GM13977 (cell line): Measurements from ENCODE around the gene NTSR1.

ENCODE experiments used
- DNase-seq: peaks from one replicate; pipeline ENCODE4 v3.0.0; 2012; ENCODE audit warnings: low spot score
- CTCF ChIP-seq: IDR thresholded peaks from 2 replicates; pipeline ENCODE4 v1.5.1; 2012; ENCODE audit warnings: mild to moderate bottlenecking, control low read depth; ENCODE audit not compliant: insufficient read depth; ENCODE audit errors: extremely low read depth, missing control alignments
- in situ Hi-C: fragments of 300-500 bp; cut with MboI; formaldehyde crosslinking; loops from one replicate; pipeline ENCODE4 v1.12.0; 2022; ENCODE audit warnings: low sequenced_read_pairs, low pct_unique_long_range_greater_than_20kb, mixed read lengths, inconsistent platforms; ENCODE audit not compliant: unreplicated experiment

Gene NTSR1

DNA sequence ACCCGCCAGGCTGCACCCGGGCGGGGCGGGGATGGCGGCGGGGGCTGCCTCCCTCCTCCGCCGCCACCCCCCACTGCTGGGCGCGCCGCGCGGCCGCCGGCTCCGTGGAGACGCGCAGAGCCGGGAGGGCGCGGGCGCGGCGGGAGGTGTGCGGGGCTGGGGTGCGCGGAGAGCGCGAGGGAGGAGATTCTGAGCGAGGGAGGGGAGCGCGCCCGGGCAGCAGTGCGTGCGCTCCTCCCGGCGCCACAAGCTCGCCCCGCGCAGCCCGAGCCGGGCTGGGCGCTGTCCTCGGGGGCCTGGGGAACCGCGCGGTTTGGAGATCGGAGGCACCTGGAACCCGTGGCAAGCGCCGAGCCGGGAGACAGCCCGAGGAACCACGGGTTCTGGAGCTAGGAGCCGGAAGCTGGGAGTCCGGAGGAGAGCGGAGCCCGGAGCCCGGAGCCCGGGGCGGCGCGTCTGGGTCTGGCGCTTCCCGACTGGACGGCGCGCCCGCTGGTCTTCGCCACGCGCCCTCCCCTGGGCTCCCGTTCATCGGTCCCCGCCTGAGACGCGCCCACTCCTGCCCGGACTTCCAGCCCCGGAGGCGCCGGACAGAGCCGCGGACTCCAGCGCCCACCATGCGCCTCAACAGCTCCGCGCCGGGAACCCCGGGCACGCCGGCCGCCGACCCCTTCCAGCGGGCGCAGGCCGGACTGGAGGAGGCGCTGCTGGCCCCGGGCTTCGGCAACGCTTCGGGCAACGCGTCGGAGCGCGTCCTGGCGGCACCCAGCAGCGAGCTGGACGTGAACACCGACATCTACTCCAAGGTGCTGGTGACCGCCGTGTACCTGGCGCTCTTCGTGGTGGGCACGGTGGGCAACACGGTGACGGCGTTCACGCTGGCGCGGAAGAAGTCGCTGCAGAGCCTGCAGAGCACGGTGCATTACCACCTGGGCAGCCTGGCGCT is at the start of gene NTSR1:
NTSR1 (plus strand) TSS at position 246 of the 946 bp plus-strand sequence; CDS start at position 618, 372 bp downstream.
- TF ChIP-seq CTCF = no peak
- DNase-seq = no peak
- in situ Hi-C loops = no loop called here

DNA sequence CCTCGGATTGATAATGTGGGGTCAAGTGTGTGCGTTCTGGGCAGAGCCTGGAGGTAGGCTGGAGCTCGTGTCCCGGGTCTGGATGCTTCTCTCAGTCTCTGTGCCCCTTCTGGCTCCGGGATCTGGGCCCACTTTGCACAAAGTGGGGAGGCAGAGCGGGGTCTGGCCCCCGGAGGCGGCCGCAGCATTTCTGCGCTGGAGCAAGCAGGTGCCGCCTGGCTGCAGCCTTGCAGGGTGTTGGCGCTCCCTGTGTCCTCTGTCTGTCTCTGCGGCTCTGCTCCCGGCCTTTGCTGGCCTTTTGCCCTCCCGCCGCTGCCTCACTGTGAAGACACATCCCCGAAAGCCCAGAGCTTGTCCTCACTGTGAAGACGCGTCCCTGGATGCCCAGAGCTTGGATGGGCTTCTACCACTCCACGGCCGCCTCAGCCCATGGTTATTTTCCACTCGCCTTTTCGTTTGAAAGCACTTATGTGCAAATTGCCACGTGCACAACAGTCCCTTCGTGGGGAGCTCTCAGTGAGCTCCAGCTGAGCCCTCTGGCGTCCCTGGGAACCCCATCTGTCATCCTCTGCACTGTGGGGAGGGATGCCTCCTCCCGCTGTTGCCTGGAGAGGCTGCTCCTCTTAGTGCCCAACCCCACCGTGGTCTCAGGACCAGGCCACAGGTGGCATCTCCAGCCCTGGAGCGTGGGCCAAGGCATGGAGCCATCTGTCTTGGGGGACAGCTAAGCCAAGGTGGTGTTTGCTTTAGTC is 49.0 kb upstream of the NTSR1 start:
- no peak for TF ChIP-seq CTCF
- in situ Hi-C loops = no loop called here
- DNase-seq = no peak

GRCh38 chr20:62660240-62660615 is 48.4 kb upstream of the NTSR1 start:
- DNase-seq = no peak
- TF ChIP-seq CTCF = no peak
- in situ Hi-C loops = no loop called here

- in situ Hi-C loops = no loop called here
- no peak for TF ChIP-seq CTCF
Measured at GRCh38 chr20:62660768-62661167, 47.9 kb upstream of the NTSR1 start.

DNA sequence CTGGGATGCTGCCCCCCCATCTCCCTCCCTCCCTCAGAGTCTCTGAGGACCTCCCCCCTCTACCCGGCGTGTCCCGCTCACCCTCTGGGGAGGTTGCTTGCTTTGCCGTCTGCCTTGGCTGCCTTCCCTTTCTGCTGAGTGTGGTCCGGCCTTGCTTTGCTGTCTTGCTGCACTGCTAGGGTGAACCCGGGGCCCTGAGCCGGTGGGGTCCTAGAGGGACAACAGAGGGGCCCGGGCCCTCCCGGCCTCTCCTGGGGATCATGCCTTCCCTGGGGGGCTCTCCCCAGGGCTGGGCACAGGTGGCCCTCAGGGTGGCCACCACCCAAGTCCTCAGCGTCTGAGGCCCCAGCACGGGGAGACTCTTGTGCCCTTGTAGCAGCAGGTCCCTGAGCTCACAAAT is 47.0 kb upstream of the NTSR1 start:
- in situ Hi-C loops = no loop called here
- DNase-seq = no peak
- no peak for TF ChIP-seq CTCF

More at GRCh38 chr20:62660768-62661167, 47.9 kb upstream of the NTSR1 start:
- DNase-seq = no peak

DNA sequence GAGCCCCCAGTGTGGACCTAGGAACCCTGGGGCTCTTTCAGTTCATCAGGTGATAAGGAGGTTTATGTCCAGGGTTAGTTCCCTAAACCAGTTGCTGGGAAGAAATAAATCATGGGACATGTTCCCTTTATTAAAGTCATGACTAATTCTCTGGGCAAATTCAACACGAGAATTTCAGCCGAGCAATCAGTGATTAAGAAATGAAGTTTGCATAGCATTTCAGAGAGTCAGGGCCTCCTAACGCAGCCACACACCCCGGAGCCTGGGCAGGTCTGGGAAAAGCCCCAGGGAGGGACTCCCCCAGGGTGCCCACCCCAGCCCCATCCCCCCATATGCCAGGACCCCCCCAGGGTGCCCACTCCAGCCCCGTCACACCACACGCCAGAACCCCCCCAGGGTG is 46.2 kb upstream of the NTSR1 start:
- no peak for TF ChIP-seq CTCF
- in situ Hi-C loops = no loop called here
- DNase-seq = no peak
